GM21576 (cell line): ENCODE data around the gene DHCR7.

ENCODE experiments used
- ATAC-seq: cut with Tn5 transposase; IDR thresholded peaks from one replicate; pipeline ENCODE4 v1.9.1; 2021; ENCODE audit warnings: mild to moderate bottlenecking, moderate library complexity; ENCODE audit not compliant: unreplicated experiment

DHCR7 gene

GRCh38 chr11:71421392-71421950, 26.7 kb downstream of the DHCR7 start:
- no peak for ATAC-seq

- no peak for ATAC-seq
These were observed 27.5 kb downstream of the DHCR7 start for GRCh38 chr11:71420455-71421241.

GRCh38 chr11:71418643-71419042, 29.6 kb downstream of the DHCR7 start:
- ATAC-seq, result no peak

DNA sequence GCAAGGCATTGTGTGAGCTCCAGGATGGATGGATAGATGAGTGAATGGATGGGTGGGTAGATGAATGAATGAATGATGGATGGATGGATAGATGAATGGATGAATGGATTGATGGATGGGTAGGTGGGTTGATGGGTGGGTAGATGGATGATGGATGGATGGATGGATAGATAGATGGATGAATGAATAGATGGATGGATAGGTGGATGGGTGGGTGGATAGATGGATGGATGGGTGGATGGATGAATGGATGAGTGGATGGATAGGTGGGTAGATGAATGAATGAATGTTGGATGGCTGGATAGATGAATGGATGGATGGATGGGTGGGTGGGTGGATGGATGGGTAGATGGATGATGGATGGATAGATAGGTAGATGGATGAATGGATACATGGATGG, 33.5 kb downstream of the DHCR7 start:
- no peak for ATAC-seq

DNA sequence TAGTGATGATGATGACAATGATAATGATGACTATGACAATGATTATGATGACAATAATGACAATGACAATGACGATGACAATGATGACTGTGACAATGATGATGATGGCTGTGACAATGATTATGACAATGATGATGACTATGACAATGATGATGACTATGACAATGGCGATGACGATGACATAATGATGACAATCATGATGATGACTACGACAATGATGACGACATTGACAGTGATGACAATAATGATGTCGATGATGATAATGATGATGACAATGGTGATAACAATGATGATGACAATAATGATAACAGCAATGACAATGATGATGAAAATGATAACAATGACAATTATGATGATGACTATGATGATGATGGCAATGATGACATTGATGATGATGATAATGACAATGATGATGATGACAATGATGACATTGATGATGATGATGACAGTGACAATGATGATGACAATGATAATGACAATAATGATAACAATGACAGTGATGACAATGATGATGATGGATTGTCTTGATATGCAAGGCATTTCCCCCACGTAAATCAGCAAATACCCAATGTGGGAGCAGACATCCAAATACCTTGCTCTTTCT, 37.7 kb downstream of the DHCR7 start:
- no peak for ATAC-seq

DNA sequence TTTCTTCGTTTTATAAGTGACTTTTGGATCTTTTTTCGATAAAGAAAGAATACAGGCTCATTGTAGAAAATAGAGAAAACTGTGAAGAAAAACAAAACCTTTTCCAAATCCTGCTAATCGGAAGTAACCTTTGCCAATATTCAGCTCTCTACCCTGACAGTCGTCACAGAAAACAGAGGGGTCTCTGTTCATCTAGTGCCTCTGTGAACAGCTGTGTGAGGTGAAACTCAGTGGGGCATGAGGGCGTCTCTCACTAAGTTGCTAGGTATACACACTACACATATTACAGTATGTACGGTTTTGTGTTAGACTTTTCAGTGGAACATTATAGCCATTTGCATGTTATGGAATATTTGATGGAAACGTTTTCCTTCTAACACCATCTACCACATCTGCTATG, 39.4 kb downstream of the DHCR7 start:
- no peak for ATAC-seq

DNA sequence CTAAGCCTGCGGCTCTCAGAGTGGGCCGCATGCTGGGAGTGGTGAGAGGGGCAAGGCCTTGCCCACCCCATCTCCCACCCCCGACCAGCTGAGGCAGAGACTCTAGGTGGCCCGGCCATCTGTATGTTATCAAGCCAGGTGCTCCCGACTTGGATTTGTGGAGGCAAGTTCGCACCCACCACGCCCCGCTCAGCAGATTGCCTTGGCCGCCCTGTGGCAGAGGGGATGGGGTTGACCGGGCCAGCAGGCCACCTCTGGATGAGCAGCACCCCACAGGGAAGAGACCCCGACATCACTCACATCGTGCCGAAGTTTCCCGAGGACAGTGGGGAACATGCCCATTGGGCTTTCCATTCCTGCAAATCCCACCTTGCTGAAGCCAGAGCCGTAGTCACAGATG, 40.8 kb downstream of the DHCR7 start:
- no peak for ATAC-seq

GRCh38 chr11:71406681-71407080, 41.5 kb downstream of the DHCR7 start:
- no peak for ATAC-seq

DNA sequence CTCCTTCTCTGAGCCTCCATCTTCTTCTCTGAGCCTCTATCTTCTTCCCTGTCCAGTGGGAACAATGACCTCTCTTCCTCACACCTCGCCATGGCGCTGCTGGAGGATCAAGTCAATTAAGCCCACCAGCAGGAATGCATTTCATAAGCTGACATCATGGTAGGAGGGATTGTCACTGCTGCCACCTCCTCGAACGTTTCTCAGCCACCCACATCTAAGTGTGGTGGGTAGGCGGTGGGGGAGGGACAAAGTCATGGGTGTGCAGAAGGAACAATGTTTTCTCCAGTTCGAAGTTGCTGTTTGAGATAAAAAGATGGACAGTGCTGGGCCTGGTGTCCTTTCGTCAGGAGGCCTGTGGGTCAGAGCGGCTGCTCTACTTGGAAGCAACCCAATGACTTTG, 44.0 kb downstream of the DHCR7 start:
- no peak for ATAC-seq

DNA sequence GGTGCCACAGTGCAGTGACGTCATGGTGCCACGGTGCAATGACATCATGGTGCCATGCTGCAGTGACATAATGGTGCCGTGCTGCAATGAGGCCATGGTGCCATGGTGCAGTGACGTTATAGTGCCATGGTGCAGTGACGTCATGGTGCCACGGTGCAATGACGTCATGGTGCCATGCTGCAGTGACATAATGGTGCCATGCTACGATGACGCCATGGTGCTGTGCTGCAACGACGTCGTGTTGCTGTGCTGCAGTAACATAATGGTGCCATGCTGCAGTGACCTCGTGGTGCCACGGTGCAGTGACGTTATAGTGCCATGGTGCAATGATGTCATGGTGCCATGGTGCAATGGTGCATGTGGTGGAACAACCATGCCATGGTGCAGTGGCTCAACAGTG, 45.3 kb downstream of the DHCR7 start:
- no peak for ATAC-seq

- no peak for ATAC-seq
These were observed 48.0 kb downstream of the DHCR7 start for GRCh38 chr11:71400216-71400615.

DNA sequence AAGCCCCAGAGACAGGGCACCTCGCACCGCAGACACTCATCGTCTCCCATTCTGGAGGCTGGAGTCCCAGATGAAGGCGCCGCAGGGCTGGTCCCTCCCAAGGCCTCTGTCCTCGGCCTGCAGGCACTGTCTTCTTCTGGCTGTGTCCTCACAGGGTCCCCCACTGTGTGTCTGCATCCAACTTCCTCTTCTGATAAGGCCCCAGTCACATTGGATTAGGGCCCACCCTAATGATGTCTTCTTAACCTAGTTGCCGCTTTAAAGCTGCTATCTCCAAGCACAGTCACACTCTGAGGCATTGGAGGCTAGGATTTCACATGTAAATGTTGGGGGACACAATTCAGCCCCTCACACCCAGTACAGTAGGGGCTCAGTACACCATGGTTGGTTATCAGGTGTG, 48.9 kb downstream of the DHCR7 start:
- no peak for ATAC-seq

- ATAC-seq, result no peak
These were observed 50.2 kb downstream of the DHCR7 start for GRCh38 chr11:71397961-71398360.

GRCh38 chr11:71397331-71397860, 50.8 kb downstream of the DHCR7 start:
- ATAC-seq, result no peak

DNA sequence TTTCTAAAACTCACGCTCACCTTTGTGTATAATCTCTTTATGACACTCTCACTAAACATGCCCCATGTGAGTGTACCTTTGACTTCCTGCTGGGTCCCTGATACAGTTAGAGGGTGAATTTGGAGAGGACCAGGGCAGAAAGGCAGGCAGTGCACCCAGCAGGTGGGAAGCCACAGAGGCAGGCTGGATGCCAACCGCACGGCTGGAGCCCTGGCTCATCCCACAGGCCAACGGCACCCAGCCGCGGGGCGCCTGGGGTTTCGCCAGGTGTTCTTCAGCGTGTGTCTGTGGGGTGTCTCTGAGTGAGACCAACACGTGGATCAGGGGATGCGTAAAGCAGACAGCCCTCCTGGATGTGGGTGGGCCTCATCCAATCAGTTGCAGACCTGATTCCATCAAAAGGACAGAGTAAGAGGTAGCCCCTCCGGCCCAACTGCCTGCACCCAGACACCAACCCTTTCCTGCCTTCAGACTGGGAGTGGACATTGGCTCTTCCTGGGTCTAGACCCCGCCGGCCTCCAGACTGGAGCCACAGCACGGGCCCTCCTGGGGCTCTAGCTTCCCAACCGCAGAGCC, 51.6 kb downstream of the DHCR7 start:
- no peak for ATAC-seq

- no peak for ATAC-seq
These were observed 52.4 kb downstream of the DHCR7 start for GRCh38 chr11:71395774-71396173.

GRCh38 chr11:71395263-71395560, 53.0 kb downstream of the DHCR7 start:
- no peak for ATAC-seq

DNA sequence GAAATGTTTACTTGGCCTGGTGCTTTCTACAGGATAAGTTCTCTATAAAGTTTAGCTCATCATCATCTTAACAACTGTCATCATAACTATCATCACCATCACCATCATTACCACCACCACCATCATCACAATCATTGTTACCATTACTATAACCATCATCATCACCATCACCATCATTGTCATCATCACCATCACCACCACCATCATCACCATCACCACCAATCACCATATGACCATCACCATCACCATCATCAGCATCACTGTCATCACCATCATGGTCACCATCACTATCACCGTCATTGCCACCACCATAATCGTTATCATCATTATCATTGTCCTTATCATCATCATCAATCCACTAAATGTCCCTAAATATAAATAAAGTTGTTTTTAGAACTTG, 54.9 kb downstream of the DHCR7 start:
- ATAC-seq, result no peak

DNA sequence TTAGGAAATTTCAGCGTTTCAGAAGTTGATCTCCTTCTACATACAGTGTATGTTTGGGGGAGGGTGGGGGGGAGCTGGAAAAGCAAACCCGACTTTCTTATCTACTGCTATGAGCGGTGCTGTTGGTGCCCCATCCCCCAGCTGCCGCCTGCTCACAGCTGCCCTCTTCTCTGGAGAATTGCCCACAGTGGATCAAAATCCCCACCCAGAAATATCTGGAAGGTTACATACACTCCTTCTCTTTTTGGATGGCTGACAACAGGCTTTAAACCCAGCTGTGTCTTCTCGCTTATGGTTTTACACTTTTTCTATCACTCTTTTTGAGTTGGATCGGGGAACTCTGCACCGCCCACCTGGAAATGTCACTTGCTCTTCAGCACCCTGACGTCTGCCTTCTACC, 56.4 kb downstream of the DHCR7 start:
- no peak for ATAC-seq

- no peak for ATAC-seq
These were observed 56.8 kb downstream of the DHCR7 start for GRCh38 chr11:71391352-71391751.

DNA sequence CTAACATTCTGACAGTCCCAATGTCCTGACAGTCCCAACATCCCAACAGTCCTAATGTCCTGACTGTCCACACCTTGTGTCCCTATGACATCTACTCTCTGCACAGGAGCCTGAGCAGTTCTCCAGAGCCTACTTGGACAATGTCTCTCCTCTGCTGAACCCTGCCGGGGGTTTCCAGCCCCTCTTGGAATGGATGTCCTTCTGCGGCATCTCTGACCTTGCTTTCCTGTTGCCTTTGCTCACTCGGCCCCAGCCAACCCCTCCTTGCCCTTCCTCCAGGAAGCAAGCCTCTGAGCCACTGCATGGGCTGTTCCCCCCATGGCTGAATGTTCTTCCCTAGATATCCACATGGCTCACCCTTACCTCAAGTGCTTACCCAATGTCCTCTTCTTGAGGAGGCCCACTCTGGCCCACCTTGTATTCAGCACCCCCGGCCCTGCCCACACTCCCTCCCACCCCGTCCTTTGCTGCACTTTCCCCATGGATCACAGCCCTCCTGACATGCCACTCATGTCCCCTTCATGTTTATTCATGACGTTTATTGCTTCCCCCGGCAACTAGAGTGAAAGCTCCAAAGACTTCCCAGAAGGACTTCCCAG, 59.5 kb downstream of the DHCR7 start:
- no peak for ATAC-seq
